ENCODE data around the gene GLUD1.
"Not testable (repeated sequence)": the region's sequence is repeated elsewhere in the genome, so short reads cannot be mapped to it uniquely, and the experiment has no call there.

The GLUD1 gene

DNA sequence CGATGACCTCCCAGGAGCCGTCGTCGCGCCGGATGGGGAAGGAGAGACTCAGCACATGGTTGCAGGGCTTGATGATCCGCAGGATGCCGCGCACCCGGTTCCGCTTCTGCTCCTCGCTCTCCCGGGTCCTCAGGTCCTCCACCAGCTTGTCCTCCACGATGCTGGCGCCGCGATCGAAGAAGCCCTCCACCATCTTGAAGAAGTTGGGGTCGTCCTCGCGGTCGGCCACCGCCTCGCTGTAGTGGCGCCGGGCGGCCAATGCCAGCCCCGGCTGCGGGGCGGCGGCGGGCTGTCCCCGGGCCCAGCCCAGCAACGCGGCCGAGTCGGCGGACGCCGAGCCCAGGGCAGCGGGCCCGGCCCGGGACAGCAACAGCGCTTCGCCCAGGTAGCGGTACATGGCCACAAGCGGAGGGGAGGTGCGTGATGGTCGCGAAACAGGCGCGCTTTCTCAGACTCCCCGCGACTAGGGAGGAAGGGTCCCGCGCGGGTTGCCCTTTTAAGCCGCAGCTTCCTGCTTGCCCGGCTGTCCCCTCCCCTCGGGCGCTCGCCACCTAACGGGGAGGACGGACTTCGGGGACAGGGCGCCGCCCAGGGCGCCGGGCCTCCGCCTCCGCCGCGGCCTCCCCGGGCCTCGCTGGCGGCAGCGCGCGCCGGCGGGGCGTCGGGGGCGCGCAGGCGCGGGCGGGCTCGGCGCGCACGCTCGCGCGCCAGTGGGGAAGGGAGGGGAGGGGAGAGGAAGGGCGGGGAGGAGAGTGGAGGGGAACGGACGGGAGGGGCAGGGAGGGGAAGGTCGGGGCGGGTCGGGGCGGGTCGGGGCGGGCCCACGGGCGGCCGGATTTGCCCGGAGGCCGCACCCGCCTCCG is at the start of gene GLUD1, which contains the start of gene SHLD2:
Gene GLUD1, minus strand, starts transcription at position 471 of the 863 bp plus-strand sequence. Its CDS starts 74 bp downstream, at position 397.
Gene SHLD2, plus strand, starts transcription at position 834 of the 863 bp plus-strand sequence. CDS start 56,149 bp downstream, outside the sequence.
- DNase-seq (ENCODE audit: low read depth in 2 of 2), result peak; percentile 67 to 77

GRCh38 chr10:87143109-87143418 is 48.4 kb upstream of the GLUD1 start:
- not testable (repeated sequence) for DNase-seq (ENCODE audit: low read depth in 2 of 2)

DNA sequence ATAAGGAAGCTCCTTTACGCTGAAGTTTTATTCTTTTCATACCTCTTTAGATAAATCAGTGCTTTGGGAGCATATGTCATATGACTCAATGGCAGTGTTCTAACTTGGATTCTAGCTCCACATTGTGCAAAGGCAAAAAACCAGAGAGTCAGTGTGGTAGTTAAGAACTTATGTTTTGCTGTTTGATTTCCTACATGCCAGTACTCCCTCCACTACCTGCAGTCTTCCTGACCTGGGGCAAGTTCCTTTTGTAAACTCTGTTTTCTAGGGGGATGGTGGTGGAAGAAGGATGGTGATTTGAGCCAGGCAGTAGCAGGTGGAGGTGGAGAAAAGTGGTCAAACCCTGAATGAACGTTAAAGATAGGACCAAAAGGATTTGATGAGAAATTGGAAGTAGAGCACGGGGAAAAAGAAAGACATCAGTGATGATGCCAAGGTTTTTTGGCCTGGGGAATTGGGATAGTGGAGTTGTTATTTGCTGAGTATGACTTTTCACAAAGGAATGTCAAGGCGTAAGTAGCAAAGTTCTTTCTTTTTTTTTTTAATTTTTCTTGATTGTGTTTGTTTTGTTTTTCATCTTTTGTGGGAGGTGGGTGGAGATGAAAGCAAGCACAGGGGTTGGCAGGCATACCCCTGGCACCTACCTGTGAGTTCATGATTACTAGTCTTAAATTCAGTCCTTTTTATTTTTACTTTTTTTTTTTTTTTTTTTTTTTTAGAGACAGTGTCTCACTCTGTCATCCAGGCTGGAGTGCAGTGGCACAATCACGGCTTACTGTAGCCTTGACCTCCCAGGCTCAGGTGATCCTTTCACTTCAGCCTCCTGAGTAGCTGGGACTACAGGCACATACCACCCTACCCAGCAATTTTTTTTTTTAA is 47.8 kb upstream of the GLUD1 start:
- not testable (repeated sequence) for DNase-seq (ENCODE audit: low read depth in 2 of 2)

DNA sequence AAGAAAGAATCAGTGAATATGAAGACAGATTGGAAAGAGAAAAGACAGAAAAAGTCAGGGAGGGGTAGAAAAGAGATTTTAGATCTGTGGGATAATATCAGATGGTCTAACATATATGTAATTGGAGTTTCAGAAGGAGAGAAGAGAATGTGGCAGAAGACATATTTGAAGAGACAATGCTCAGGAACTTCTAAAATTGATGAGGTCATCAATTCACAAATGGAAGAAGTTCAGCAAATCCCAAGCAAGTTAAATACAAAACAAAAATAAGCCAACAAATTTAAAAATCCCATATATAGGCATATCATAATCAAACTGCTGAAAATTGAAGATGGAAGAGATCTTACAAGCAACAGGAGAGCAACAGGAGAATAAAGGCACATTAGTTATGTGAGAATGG is 42.8 kb upstream of the GLUD1 start:
- not testable (repeated sequence) for DNase-seq (ENCODE audit: low read depth in 2 of 2)

GRCh38 chr10:87134440-87134839 is 39.8 kb upstream of the GLUD1 start:
- not testable (repeated sequence) for DNase-seq (ENCODE audit: low read depth in 2 of 2)

GRCh38 chr10:87133936-87134335 is 39.3 kb upstream of the GLUD1 start:
- DNase-seq (ENCODE audit: low read depth in 2 of 2), result not testable (repeated sequence)

- not testable (repeated sequence) for DNase-seq (ENCODE audit: low read depth in 2 of 2)
These were observed 37.5 kb upstream of the GLUD1 start for GRCh38 chr10:87132176-87132575.

GRCh38 chr10:87127607-87128156 is 33.0 kb upstream of the GLUD1 start:
- not testable (repeated sequence) for DNase-seq (ENCODE audit: low read depth in 2 of 2)

GRCh38 chr10:87127048-87127447 is 32.4 kb upstream of the GLUD1 start:
- DNase-seq (ENCODE audit: low read depth in 2 of 2), result not testable (repeated sequence)

- DNase-seq (ENCODE audit: low read depth in 2 of 2), result not testable (repeated sequence)
These were observed 28.7 kb upstream of the GLUD1 start for GRCh38 chr10:87123351-87123750.

DNA sequence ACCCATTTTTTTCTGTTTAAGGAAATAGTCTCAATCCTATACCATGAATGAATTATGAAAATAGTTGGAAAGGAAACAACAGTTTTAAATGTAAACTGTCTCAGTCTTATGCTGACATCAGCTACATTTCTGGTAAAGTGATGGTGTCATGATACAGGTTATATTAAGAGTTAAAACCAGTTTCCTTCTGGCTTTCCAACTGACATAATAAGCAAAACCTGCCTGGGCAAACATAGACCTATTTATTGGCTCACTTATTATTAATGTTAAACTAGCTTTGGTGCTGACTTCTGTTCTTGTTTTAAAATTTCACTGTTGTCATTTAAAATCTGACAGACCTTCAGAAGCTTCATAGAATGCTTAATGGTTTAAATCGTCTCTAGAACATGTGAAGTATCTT is 24.4 kb upstream of the GLUD1 start:
- DNase-seq (ENCODE audit: low read depth in 2 of 2), result not testable (repeated sequence)

- DNase-seq (ENCODE audit: low read depth in 2 of 2), result not testable (repeated sequence)
These were observed 23.5 kb upstream of the GLUD1 start for GRCh38 chr10:87118122-87118521.

DNA sequence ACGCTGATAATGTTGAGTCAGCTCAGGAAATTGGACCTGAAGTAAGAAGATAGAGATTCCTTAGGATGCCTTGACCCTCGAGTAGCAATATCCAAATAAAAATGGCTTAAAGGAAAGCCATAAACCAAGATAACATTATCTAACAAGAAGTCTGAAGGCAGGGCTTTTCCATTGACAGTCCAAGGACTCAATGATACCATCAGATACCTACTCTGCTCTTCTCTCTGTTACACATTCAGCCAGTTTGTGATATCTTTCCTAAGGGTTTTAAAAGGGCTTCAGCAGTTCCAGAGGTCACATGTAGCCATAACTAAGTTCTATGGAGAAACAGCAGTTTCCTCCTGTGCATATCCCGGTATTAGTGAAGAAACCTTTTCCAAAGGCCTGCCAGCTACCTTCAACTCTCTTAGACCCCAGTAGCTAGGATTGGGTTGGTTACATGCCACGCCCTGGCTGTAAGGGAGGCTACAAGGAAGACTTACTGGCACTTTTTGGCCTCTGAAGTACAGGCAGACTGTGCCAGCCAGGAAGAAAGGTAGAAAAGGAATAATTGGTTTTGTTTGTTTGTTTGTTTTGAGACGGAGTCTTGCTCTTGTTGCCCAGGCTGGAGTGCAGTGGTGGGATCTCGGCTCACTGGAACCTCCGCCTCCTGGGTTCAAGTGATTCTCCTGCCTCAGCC is 10.9 kb upstream of the GLUD1 start:
- no peak for DNase-seq (ENCODE audit: low read depth in 2 of 2)

DNA sequence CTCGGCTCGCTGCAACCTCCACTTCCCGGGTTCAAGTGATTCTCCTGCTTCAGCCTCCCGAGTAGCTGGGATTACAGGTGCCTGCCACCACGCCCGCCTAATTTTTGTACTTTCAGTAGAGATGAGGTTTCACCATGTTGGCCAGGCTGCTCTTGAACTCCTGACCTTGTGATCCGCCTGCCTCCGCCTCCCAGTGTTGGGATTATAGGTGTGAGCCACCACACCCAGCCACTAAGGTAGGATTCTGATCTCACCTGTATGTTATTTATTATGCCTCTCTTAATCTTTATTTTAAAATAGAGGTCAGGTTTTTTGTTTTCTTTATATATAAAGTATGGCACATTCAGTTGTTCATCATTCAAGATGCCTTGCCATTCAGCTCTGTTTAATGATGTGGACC is 10.1 kb upstream of the GLUD1 start:
- not testable (repeated sequence) for DNase-seq (ENCODE audit: low read depth in 2 of 2)

GRCh38 chr10:87101996-87102395 is 7.4 kb upstream of the GLUD1 start:
- DNase-seq (ENCODE audit: low read depth in 2 of 2), result no peak

DNA sequence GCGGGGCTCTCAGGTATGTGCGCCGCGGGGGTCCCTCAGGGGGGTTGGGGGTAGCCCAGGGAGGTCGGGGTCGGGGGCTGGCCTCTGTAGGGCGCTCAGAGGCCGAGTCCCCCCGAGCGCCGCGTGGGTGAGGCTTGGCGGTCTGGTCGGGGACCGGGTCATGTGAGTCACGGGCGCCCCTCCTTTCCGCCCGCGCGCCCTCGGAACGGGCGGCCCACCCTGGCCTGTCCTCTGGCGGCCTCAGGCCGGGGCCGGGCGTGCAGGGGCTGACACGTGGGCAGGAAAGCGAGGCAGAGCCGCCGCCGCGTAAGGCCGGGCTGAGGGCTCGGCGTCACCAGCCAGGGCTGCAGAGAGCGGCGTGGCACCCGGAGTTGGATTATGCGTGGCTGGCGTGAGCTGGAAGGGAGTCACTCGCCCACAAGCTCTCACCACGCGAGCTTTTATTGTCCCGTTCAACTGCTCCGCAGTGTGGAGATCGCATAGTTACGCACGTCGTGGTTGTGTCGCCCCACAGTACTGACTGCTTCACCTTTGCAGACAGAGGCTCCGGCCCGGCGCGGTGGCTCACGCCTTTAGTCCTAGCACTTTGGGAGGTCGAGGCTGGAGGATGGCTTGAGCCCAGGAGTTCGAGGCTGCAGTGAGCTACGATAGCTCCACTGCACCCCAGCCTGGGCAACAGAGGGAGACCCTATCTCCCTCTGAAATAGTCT is 748 bp upstream of the GLUD1 start:
- peak; percentile 59 to 79 for DNase-seq (ENCODE audit: low read depth in 2 of 2)

- peak; percentile 45 to 48 for DNase-seq (ENCODE audit: low read depth in 2 of 2)
These were observed 841 bp downstream of the GLUD1 start for GRCh38 chr10:87093632-87094372.

DNA sequence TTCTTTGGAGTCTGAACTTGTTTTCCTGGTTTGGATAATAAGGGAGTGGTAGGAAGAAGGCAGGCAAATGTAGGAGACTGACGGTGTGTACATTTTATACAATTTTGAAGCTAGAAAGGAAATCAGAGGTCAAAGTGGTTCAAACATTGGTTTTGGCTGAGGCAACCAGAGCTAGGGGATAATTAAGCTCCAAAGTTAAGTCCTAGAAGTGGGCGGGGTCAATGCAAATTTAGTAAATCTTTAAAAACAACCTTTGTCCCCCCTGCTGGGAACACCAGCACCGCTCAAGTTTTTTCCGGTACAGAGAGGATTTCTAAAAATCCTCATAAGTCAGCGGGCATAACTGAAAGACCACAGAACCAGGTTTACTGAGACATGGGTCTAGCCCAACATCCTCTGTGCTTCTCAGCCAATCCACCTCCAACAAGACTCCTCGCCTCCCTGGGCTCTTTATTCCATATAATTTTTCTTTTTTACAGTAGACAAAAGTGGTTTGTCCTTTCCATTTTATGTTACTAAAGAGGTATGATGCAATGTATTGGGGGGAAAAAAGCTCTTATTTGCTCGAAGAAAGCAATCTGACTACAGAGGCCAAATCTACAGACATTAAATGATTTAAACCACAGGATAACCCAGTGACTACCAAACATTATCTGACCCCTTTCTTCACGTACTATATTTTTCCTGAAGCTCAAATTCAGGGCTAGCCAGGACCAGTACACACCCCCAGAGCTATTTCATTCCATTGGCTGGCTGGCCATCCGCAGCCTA is 1.6 kb downstream of the GLUD1 start:
- no peak for DNase-seq (ENCODE audit: low read depth in 2 of 2)

DNA sequence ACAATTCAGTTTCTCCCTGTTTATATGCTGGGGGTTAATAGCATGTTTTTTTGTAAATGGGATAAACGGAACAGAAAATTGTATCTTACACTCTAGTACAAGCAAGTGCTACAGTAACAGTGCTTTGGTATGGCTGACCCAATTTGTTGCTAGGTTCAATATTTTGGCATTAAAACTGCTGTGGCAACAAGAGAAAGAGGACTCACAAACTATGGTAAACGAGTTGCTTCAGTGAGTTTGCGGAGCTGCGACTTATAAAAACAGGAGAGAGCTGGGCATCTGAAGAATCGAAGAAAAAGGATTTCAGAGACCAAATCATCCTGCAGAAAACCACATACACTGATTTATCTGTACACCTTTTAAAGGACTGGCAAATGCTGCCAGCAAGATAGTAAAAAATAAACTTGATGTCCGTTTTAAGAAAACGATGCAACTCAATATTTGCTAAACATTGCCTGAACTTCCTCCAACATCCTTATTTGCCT is 2.2 kb downstream of the GLUD1 start:
- no peak for DNase-seq (ENCODE audit: low read depth in 2 of 2)

All from stimulated activated CD8-positive, alpha-beta memory T cell treated with anti-CD3 and anti-CD28 coated beads, Interleukin-15, amount 100 ng/mL, for 4 hours (primary cell).